HFF-Myc (cell line): ENCODE data around the gene TRABD2B.

ENCODE experiments used
- DNase-seq: peaks from one replicate; pipeline ENCODE4 v3.0.0-alpha.2; 2011; ENCODE audit warnings: low read depth; ENCODE audit errors: extremely low read depth
- H3K4me3 ChIP-seq: replicated peaks from 2 replicates; pipeline ENCODE4 v1.5.1; 2011; ENCODE audit warnings: low read depth, mild to moderate bottlenecking, control low read depth, low read length
- TF ChIP-seq, protein P1 (sequence below): IDR thresholded peaks from 2 replicates; pipeline ENCODE4 v1.5.1; 2012; ENCODE audit warnings: mild to moderate bottlenecking, low read depth, low read length, control low read depth; ENCODE audit errors: missing control alignments

TRABD2B gene

DNA sequence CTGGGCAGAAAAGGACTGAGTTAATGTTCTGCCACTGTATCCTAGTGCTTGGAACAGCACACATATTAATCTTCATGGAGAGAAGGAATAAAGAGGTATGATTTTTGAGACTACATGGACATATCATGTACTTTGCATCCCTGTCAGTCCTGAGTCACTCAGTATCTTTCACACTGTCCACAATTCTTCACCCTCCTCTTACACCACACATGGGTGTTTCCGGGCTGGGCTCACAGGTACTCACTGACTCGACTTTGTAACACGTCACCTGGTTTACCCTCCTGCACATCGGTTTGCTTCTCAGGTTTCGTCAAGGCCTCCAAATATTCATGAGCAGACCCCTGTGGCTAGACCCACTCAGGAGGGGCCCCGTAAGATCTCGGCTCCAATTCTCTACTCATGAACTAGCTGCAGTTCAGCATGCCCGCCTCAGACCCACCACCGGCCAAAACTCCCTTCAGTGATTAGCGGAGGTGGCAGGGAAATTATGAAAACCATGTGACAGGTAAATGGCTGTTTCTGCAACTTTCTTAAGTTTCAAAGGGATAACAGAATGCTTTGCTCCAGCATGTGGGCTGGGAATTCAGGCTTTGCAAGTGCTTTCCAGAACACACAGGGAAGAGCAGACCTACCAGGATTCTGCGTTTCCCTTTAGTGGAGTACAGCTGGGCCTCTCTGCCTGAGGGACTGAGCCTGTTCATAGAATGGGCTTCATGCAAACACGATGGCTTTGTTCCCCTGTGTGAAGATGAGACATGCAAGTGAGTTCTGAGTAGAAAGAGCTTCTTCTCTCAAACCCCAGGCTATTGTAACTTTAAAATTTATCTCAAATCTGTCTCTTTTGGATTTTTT, 31.3 kb upstream of the TRABD2B start:
- TF ChIP-seq, protein P1, sequence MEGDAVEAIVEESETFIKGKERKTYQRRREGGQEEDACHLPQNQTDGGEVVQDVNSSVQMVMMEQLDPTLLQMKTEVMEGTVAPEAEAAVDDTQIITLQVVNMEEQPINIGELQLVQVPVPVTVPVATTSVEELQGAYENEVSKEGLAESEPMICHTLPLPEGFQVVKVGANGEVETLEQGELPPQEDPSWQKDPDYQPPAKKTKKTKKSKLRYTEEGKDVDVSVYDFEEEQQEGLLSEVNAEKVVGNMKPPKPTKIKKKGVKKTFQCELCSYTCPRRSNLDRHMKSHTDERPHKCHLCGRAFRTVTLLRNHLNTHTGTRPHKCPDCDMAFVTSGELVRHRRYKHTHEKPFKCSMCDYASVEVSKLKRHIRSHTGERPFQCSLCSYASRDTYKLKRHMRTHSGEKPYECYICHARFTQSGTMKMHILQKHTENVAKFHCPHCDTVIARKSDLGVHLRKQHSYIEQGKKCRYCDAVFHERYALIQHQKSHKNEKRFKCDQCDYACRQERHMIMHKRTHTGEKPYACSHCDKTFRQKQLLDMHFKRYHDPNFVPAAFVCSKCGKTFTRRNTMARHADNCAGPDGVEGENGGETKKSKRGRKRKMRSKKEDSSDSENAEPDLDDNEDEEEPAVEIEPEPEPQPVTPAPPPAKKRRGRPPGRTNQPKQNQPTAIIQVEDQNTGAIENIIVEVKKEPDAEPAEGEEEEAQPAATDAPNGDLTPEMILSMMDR, result no peak
- H3K4me3 ChIP-seq, result no peak overlapping the region
- DNase-seq, result no peak

DNA sequence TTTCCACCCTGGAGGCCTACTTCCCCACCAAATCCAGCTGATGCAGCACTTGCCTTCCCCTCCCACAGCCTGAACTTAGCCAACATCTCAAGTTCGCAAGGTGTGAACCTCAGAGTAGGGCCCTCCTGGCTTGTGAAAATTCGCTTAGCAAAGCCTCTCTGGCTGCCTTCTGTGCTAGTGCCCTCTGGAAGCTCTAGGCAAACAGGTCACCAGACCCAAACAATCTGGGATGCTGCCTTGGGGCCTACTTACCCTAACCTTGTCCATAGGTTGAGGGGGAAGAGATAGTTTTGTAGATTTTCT, 30.3 kb upstream of the TRABD2B start:
- TF ChIP-seq, protein P1, result no peak
- no peak for DNase-seq
- no peak overlapping the region for H3K4me3 ChIP-seq

DNA sequence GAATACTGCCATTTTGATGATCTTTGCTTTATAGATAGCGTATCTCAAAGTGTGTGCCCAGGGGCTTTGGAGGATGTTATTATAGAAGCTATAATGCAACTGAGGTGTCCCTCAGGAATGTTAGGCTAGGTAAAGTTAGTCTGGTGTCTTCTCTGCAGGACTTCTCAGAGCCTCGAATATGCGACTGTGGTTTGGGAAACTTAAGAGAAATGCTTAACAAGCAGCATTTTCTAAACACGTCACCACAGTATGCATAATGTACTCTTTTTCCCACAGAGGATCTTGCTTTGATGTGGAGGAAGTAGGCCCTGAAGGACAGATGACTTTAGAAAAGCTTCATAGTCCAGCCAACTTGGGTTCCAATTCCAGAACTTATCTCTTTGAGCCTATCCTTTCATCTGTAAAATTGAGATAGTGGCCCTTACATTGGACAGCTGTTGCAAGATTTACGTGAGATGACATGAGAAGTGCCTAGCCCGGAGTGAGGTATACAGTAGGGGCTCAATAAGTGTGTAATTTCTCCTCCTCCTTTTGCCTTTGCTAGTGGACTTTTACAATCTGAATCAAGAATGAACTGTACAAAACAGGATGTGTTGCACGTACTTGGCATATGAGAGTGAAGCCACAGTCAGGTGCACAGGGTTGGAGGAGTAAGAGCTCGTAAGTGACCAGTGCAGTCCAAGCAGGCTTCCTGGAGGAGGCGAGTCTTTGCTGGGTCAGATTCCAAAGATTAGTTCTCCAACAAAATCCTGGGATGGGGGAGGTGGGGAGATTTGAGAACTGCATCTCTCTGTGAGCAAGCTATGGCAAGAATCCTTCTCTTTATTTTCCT, 29.7 kb upstream of the TRABD2B start:
- TF ChIP-seq, protein P1, result no peak
- DNase-seq, result no peak
- no peak overlapping the region for H3K4me3 ChIP-seq

DNA sequence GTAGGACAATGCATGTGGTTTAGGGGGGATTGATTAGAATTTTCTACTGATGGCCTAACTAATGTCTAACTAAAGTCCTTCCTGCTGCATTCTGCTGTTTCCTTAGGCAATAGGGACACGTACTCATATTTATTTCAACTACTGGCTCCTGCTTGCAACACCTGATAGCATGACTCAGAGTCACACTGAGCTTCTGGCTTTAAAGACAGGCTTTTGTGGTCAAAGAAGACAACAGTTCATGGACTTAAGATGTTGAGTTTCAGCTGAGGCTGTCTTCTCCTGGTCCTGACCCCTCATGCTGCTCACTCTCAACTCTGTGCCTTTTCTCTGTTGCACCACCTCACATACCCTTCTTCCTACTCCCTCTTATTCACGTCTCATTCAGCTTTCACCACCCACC, 29.1 kb upstream of the TRABD2B start:
- no peak for DNase-seq
- TF ChIP-seq, protein P1, result no peak
- no peak overlapping the region for H3K4me3 ChIP-seq

DNA sequence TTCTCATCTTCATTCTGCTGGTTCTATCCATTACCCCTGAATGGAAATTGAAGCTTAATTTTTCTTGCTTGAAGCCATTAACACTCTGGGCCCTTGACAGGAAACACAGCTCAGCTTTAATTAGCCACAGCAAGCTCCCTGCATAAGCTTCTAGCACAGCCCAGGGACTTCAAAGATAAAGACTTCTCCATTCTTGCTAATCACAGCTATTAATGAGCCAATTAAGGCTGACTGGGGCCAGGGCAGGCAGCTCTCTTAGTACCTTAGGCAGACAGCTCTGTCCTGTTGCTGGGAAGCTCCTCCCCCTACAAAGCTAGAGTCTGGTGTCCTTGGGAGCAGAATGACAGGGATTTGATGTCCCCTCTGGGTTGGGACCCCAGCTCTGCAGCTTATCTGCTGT, 27.9 kb upstream of the TRABD2B start:
- no peak overlapping the region for H3K4me3 ChIP-seq
- TF ChIP-seq, protein P1, result no peak
- no peak for DNase-seq

DNA sequence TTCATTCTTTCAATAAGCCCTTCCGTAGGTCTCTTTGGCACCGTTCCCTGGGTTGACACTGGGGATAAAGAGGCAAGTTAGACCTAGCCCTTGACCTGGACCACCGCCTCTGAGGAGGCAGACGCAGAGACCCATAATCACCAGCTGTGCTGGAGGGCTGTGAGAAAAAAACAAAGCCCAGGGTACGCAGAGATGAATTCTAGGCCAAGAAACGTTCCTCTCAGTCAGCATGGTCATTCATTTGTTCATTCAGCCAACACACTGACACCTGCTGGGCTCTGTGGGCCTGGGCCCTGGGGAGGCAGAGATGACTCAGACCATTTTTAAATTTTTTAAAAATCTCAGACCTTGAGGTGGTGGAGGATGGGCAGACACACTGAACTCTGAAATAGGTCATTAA, 26.3 kb upstream of the TRABD2B start:
- DNase-seq, result no peak
- H3K4me3 ChIP-seq, result no peak overlapping the region
- TF ChIP-seq, protein P1, result no peak
